ENCODE measurements around the gene MOB1B.

The MOB1B gene

DNA sequence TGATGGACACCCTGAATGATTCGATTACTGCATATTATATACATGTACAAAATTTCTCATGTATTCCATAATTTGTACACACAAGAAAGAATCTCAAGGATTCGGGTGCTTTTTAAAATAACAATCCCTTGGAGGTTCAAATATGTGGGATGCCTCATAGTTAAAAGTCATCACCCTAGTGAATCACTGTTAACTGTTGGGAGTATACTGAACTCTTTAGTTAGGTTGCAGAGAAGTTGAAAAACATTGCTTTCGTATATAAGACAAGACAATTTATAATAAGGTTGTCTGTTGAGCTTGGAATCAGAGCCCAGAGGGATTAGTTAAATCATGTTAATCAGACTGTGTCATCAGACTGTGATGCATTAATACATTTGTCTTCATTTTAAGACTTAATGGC lies 106.9 kb downstream of the MOB1B start:
- TF ChIP-seq EGR1 (IDR thresholded peaks at IDR 0.05): no peak
- no peak for TF ChIP-seq FOXM1 (IDR thresholded peaks at IDR 0.05; ENCODE audit: borderline replicate concordance, low read depth)
- TF ChIP-seq YY1 (IDR thresholded peaks at IDR 0.05; ENCODE audit: low read depth): no peak
- TF ChIP-seq CEBPB (IDR thresholded peaks at IDR 0.05): no peak
- TF ChIP-seq CREB1 (IDR thresholded peaks at IDR 0.05; ENCODE audit: low read depth): no peak
- TF ChIP-seq, protein P1, sequence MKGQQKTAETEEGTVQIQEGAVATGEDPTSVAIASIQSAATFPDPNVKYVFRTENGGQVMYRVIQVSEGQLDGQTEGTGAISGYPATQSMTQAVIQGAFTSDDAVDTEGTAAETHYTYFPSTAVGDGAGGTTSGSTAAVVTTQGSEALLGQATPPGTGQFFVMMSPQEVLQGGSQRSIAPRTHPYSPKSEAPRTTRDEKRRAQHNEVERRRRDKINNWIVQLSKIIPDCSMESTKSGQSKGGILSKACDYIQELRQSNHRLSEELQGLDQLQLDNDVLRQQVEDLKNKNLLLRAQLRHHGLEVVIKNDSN (IDR thresholded peaks at IDR 0.05): no peak
- no peak for TF ChIP-seq TEAD4 (IDR thresholded peaks at IDR 0.05)
- TF ChIP-seq, protein P2, sequence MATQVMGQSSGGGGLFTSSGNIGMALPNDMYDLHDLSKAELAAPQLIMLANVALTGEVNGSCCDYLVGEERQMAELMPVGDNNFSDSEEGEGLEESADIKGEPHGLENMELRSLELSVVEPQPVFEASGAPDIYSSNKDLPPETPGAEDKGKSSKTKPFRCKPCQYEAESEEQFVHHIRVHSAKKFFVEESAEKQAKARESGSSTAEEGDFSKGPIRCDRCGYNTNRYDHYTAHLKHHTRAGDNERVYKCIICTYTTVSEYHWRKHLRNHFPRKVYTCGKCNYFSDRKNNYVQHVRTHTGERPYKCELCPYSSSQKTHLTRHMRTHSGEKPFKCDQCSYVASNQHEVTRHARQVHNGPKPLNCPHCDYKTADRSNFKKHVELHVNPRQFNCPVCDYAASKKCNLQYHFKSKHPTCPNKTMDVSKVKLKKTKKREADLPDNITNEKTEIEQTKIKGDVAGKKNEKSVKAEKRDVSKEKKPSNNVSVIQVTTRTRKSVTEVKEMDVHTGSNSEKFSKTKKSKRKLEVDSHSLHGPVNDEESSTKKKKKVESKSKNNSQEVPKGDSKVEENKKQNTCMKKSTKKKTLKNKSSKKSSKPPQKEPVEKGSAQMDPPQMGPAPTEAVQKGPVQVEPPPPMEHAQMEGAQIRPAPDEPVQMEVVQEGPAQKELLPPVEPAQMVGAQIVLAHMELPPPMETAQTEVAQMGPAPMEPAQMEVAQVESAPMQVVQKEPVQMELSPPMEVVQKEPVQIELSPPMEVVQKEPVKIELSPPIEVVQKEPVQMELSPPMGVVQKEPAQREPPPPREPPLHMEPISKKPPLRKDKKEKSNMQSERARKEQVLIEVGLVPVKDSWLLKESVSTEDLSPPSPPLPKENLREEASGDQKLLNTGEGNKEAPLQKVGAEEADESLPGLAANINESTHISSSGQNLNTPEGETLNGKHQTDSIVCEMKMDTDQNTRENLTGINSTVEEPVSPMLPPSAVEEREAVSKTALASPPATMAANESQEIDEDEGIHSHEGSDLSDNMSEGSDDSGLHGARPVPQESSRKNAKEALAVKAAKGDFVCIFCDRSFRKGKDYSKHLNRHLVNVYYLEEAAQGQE (IDR thresholded peaks at IDR 0.05; ENCODE audit: low read depth): no peak
- no peak for TF ChIP-seq ZBTB7A (IDR thresholded peaks at IDR 0.05; ENCODE audit: low read depth)
- TF ChIP-seq, protein P3, sequence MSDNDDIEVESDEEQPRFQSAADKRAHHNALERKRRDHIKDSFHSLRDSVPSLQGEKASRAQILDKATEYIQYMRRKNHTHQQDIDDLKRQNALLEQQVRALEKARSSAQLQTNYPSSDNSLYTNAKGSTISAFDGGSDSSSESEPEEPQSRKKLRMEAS (IDR thresholded peaks at IDR 0.05): no peak
- TF ChIP-seq RAD21 (IDR thresholded peaks at IDR 0.05; ENCODE audit: low read depth): no peak
- TF ChIP-seq TAF1 (IDR thresholded peaks at IDR 0.05; ENCODE audit: low read depth): no peak

DNA sequence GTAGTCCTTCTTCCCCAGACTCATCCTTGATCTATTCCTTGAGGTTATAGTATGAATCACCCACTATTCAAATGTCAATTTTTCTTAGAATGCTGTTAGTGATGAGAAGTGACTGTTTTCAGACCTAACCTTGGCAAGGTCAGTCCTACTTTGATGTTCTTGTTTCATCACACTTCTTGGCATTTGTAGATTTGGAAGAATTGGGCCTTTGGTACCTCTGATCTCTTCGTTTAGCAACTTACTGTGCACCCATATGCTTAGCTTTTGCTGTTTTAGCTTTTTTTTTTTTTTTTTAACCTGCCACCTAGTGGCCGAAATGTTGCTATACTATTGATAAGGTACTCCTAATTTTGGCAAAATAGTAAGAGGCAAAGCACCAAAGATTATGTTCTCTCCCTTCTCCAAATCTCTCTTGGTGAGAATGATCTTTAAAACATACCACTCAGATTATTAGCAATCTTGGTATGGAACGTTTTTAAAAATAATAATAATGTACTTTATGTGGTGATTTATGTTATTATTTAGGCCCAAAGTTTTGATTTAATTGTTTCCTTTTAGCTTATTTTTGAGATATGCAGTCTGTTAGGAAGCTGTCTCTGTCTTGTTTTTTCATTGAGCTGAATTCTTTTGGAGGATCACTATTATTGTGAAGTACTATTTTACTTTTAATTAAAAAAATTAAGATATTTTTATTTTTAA lies 107.9 kb downstream of the MOB1B start:
- TF ChIP-seq TAF1 (IDR thresholded peaks at IDR 0.05; ENCODE audit: low read depth) (no peak), RAD21 (IDR thresholded peaks at IDR 0.05; ENCODE audit: low read depth) (peak; percentile 45)

DNA sequence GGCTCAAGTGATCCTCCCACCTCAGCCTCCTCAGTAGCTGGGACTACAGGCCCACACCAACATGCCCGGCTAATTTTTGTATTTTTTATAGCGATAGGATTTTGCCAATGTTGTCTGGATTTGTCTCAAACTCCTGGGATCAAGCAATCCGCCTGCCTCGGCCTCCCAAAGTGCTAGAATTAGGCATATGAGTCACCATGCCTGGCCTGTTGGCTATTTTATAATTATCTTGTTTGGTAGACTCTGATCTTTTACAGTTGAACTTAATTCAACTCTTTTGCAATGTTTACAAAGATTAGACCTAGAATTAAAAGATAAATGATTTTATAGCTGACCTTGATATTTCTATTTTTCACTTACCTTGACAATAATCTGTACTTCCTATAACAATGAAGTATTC lies 109.3 kb downstream of the MOB1B start:
- no peak for TF ChIP-seq TEAD4 (IDR thresholded peaks at IDR 0.05)
- TF ChIP-seq YY1 (IDR thresholded peaks at IDR 0.05; ENCODE audit: low read depth): no peak
- TF ChIP-seq, protein P2 (IDR thresholded peaks at IDR 0.05; ENCODE audit: low read depth): no peak
- TF ChIP-seq CREB1 (IDR thresholded peaks at IDR 0.05; ENCODE audit: low read depth): no peak
- TF ChIP-seq, protein P1 (IDR thresholded peaks at IDR 0.05): no peak
- TF ChIP-seq, protein P3 (IDR thresholded peaks at IDR 0.05): no peak
- no peak for TF ChIP-seq NFIC (IDR thresholded peaks at IDR 0.05)
- no peak for TF ChIP-seq EP300 (IDR thresholded peaks at IDR 0.05; ENCODE audit: borderline replicate concordance)
- TF ChIP-seq FOXM1 (IDR thresholded peaks at IDR 0.05; ENCODE audit: borderline replicate concordance, low read depth): no peak

DNA sequence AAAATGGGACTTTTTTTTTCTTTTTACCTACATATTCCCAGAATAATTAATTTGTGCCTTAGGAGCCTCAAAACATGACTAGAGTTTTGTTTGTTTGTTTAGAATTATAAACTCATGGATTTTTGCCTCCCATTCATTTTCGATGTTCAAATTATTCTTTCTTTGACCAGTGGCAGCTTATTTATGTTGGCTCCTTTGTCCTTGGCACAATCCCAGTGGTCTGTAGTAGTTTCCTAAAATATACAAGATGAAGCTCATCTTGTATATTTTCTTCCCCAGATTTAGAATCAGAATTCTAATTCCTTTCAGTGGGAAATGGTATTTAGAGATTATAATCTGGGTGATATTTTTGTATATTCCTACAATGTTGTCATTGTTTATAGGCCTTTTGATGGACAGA lies 118.4 kb downstream of the MOB1B start:
- TF ChIP-seq RAD21 (IDR thresholded peaks at IDR 0.05; ENCODE audit: low read depth) (no peak), CREB1 (IDR thresholded peaks at IDR 0.05; ENCODE audit: low read depth) (no peak), EP300 (IDR thresholded peaks at IDR 0.05; ENCODE audit: borderline replicate concordance) (no peak), FOXM1 (IDR thresholded peaks at IDR 0.05; ENCODE audit: borderline replicate concordance, low read depth) (no peak), TEAD4 (IDR thresholded peaks at IDR 0.05) (no peak), NFIC (IDR thresholded peaks at IDR 0.05) (no peak), TCF12 (IDR thresholded peaks at IDR 0.05; ENCODE audit: low read depth) (no peak), TAF1 (IDR thresholded peaks at IDR 0.05; ENCODE audit: low read depth) (no peak), ZBTB7A (IDR thresholded peaks at IDR 0.05; ENCODE audit: low read depth) (no peak), YY1 (IDR thresholded peaks at IDR 0.05; ENCODE audit: low read depth) (no peak), EGR1 (IDR thresholded peaks at IDR 0.05) (no peak)
- TF ChIP-seq, protein P1 (IDR thresholded peaks at IDR 0.05): no peak
- TF ChIP-seq, protein P3 (IDR thresholded peaks at IDR 0.05): no peak
- TF ChIP-seq, protein P2 (IDR thresholded peaks at IDR 0.05; ENCODE audit: low read depth): no peak
